HG02885 (cell line): ENCODE results near the gene TBC1D16.

ENCODE experiments used
- ATAC-seq: cut with Tn5 transposase; IDR thresholded peaks from one replicate; pipeline ENCODE4 v1.9.1; 2021; ENCODE audit warnings: mild to moderate bottlenecking; ENCODE audit not compliant: unreplicated experiment, poor library complexity

Gene TBC1D16

GRCh38 chr17:80035687-80035936 lies at the start of gene TBC1D16:
TSS of gene TBC1D16 (minus strand) at chr17:80035872. CDS start at chr17:80013547, 22,325 bp downstream.
- no peak for ATAC-seq

GRCh38 chr17:80084773-80085172 lies 49.1 kb upstream of the TBC1D16 start:
- ATAC-seq: no peak

- no peak for ATAC-seq
Observed at GRCh38 chr17:80083136-80083661, 47.5 kb upstream of the TBC1D16 start.

- no peak for ATAC-seq
Observed at GRCh38 chr17:80082403-80083135, 46.9 kb upstream of the TBC1D16 start.

- no peak for ATAC-seq
Observed at GRCh38 chr17:80081596-80081995, 45.9 kb upstream of the TBC1D16 start.

- no peak for ATAC-seq
Observed at GRCh38 chr17:80080081-80080480, 44.4 kb upstream of the TBC1D16 start.

- ATAC-seq: no peak
Observed at GRCh38 chr17:80072410-80072809, 36.7 kb upstream of the TBC1D16 start.

GRCh38 chr17:80071116-80071841 lies 35.6 kb upstream of the TBC1D16 start:
- ATAC-seq: no peak

GRCh38 chr17:80070375-80071115 lies 34.9 kb upstream of the TBC1D16 start:
- no peak for ATAC-seq

GRCh38 chr17:80068301-80069222 lies 32.9 kb upstream of the TBC1D16 start:
- no peak for ATAC-seq

- no peak for ATAC-seq
Observed at GRCh38 chr17:80067393-80067986, 31.8 kb upstream of the TBC1D16 start.

- no peak for ATAC-seq
Observed at GRCh38 chr17:80065478-80066170, 30.0 kb upstream of the TBC1D16 start.

- ATAC-seq: no peak
Observed at GRCh38 chr17:80064696-80065095, 29.0 kb upstream of the TBC1D16 start.

- ATAC-seq: no peak
Observed at GRCh38 chr17:80063830-80064585, 28.3 kb upstream of the TBC1D16 start.

GRCh38 chr17:80061421-80061820 lies 25.7 kb upstream of the TBC1D16 start:
- ATAC-seq: no peak

GRCh38 chr17:80060644-80061043 lies 25.0 kb upstream of the TBC1D16 start:
- no peak for ATAC-seq

GRCh38 chr17:80058311-80058955 lies 22.8 kb upstream of the TBC1D16 start:
- no peak for ATAC-seq

- no peak for ATAC-seq
Observed at GRCh38 chr17:80055597-80055996, 19.9 kb upstream of the TBC1D16 start.
